ENCODE measurements around the gene PUS10. TPM values are rescaled to one million over a fixed set of nuclear protein-coding genes. Genes with fewer than 3 reads are reported as not detected.

The PUS10 gene
- total and polyA plus RNA-seq, 2 of the 8 experiments (the other 6 are each of a cell fraction or from before 2014, with no cell fraction given), result 1.3 to 3.1 TPM

GRCh38 chr2:61017003-61017555 is 976 bp downstream of the PUS10 start (continued):
- no peak for TF ChIP-seq SP2 (IDR thresholded peaks at IDR 0.05; ENCODE audit: low read length)
- TF ChIP-seq, protein P1, sequence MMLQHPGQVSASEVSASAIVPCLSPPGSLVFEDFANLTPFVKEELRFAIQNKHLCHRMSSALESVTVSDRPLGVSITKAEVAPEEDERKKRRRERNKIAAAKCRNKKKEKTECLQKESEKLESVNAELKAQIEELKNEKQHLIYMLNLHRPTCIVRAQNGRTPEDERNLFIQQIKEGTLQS (IDR thresholded peaks at IDR 0.05; ENCODE audit: insufficient read depth, low read depth, low read length), result no peak
- TF ChIP-seq SIX5 (IDR thresholded peaks at IDR 0.05; ENCODE audit: low read depth, low read length), result peak; percentile 37; the same call in 1 of the 2 replicates
- TF ChIP-seq MAFK (IDR thresholded peaks at IDR 0.05; ENCODE audit: low read depth, low read length), result no peak
- TF ChIP-seq, protein P2, sequence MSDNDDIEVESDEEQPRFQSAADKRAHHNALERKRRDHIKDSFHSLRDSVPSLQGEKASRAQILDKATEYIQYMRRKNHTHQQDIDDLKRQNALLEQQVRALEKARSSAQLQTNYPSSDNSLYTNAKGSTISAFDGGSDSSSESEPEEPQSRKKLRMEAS (IDR thresholded peaks at IDR 0.05), result peak; percentile 82
- TF ChIP-seq TBP (IDR thresholded peaks at IDR 0.05; ENCODE audit: low read depth, low read length), result peak; percentile 74
- no peak for TF ChIP-seq RBBP5 (IDR thresholded peaks at IDR 0.05; ENCODE audit: borderline replicate concordance, low read depth, low read length)
- peak; percentile 26; the same call in 1 of the 2 replicates for TF ChIP-seq POU5F1 (IDR thresholded peaks at IDR 0.05; ENCODE audit: low read depth, low read length)
- TF ChIP-seq FOSL1 (IDR thresholded peaks at IDR 0.05; ENCODE audit: insufficient read depth, low read depth, low read length), result no peak
- TF ChIP-seq, protein P3, sequence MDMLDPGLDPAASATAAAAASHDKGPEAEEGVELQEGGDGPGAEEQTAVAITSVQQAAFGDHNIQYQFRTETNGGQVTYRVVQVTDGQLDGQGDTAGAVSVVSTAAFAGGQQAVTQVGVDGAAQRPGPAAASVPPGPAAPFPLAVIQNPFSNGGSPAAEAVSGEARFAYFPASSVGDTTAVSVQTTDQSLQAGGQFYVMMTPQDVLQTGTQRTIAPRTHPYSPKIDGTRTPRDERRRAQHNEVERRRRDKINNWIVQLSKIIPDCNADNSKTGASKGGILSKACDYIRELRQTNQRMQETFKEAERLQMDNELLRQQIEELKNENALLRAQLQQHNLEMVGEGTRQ (IDR thresholded peaks at IDR 0.05; ENCODE audit: low read length), result no peak
- TF ChIP-seq GABPA (IDR thresholded peaks at IDR 0.05; ENCODE audit: borderline replicate concordance, insufficient read depth, low read length), result peak; percentile 91
- TF ChIP-seq SUZ12 (IDR thresholded peaks at IDR 0.05; ENCODE audit: low read length), result no peak
- TF ChIP-seq, protein P4, sequence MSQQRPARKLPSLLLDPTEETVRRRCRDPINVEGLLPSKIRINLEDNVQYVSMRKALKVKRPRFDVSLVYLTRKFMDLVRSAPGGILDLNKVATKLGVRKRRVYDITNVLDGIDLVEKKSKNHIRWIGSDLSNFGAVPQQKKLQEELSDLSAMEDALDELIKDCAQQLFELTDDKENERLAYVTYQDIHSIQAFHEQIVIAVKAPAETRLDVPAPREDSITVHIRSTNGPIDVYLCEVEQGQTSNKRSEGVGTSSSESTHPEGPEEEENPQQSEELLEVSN (IDR thresholded peaks at IDR 0.05), result no peak; the same call in 1 of the 2 replicates
- no peak for TF ChIP-seq RXRA (IDR thresholded peaks at IDR 0.05; ENCODE audit: insufficient read depth, low read depth, low read length)
- no peak for TF ChIP-seq CEBPB (IDR thresholded peaks at IDR 0.05; ENCODE audit: low read depth, low read length)
- TF ChIP-seq ASH2L (IDR thresholded peaks at IDR 0.05; ENCODE audit: low read length), result peak; percentile 100
- TF ChIP-seq SAP30 (IDR thresholded peaks at IDR 0.05; ENCODE audit: insufficient read depth, insufficient replicate concordance, low read length), result peak; percentile 14
- peak; percentile 3 to 8; a peak in 1 of 4 replicates for TF ChIP-seq RAD21 (IDR thresholded peaks at IDR 0.05 in 1 of 2, conservative IDR thresholded peaks at IDR 0.05 in 1 of 2; ENCODE audit: low read depth in 2 of 2, low read length in 2 of 2)
- peak; percentile 59 for TF ChIP-seq TAF1 (IDR thresholded peaks at IDR 0.05; ENCODE audit: low read depth, low read length)
- no peak for TF ChIP-seq BACH1 (IDR thresholded peaks at IDR 0.05; ENCODE audit: low read length)
- TF ChIP-seq SIRT6 (IDR thresholded peaks at IDR 0.05; ENCODE audit: low read length), result no peak
- peak in 1 of 2 experiments; percentile 70; a peak in 1 of 3 replicates for TF ChIP-seq EP300 (IDR thresholded peaks at IDR 0.05; ENCODE audit: borderline replicate concordance in 1 of 2, low read depth in 2 of 2, low read length in 2 of 2)
